Thymus (tissue), 11 donors: ENCODE results near the gene SPRR4. TPM values are rescaled to one million over a fixed set of nuclear protein-coding genes. Genes with fewer than 3 reads are reported as not detected.
"Not testable (repeated sequence)": the region's sequence is repeated elsewhere in the genome, so short reads cannot be mapped to it uniquely, and the experiment has no call there.

Source experiments
- DNase-seq, 9 donors: peaks; one replicate each; pipeline ENCODE4 v3.0.0-alpha.2; 2013; ENCODE audit warnings: low spot score in 9 of 9, low read depth in 6 of 9, missing footprints in 1 of 9
- H3K27ac ChIP-seq, 2 donors: one replicate each; pipeline ENCODE4 v1.5.1; 2013; ENCODE audit warnings: control low read depth in 1 of 2, low read depth in 1 of 2, low read length in 1 of 2, mild to moderate bottlenecking in 1 of 2, moderate library complexity in 1 of 2
- H3K27me3 ChIP-seq, 2 donors: one replicate each; pipeline ENCODE4 v1.5.1; 2013; ENCODE audit warnings: low read length in 1 of 2; ENCODE audit not compliant: control insufficient read depth in 2 of 2, insufficient read depth in 1 of 2
- H3K36me3 ChIP-seq, 2 donors: one replicate each; pipeline ENCODE4 v1.5.1; 2013; ENCODE audit warnings: low read length in 1 of 2, mild to moderate bottlenecking in 1 of 2, moderate library complexity in 1 of 2; ENCODE audit not compliant: control insufficient read depth in 2 of 2, insufficient read depth in 2 of 2
- H3K4me1 ChIP-seq, 2 donors: one replicate each; pipeline ENCODE4 v1.5.1; 2013; ENCODE audit warnings: low read length in 2 of 2; ENCODE audit not compliant: control insufficient read depth in 2 of 2, insufficient read depth in 2 of 2
- H3K4me3 ChIP-seq, 2 donors: one replicate each; pipeline ENCODE4 v1.5.1; 2013; ENCODE audit warnings: low read length in 2 of 2, control low read depth in 1 of 2, mild to moderate bottlenecking in 1 of 2
- H3K9me3 ChIP-seq, 2 donors: one replicate each; pipeline ENCODE4 v1.5.1; 2013; ENCODE audit warnings: low read length in 1 of 2, mild to moderate bottlenecking in 1 of 2; ENCODE audit not compliant: control insufficient read depth in 2 of 2, insufficient read depth in 1 of 2
- WGBS: extraction: QIAGEN DNeasy Blood & Tissue Kit; methylation state at CpG from one replicate; pipeline ENCODE4 v1.1.7; 2013; 5-methylcytosine and 5-hydroxymethylcytosine counted together
- polyA plus RNA-seq: library from polyadenylated mRNA; stranded (reverse); fragments of 200-250 nt; gene quantifications from one replicate; pipeline ENCODE4 v1.2.3, GENCODE V29; 2013
- total RNA-seq: library from RNA; stranded (reverse); fragments of 120-200 nt; gene quantifications from one replicate; pipeline ENCODE4 v1.2.4, GENCODE V29; 2013
- donor health status: healthy.

SPRR4 gene
- total and polyA plus RNA-seq, 2 donors: 2.1 TPM; not detected in 1

- no peak for DNase-seq
- H3K4me3 ChIP-seq: no peak overlapping the region
- no peaks in the 10 kb centered on the region for H3K36me3 ChIP-seq
- no peaks in the 10 kb centered on the region for H3K4me1 ChIP-seq
- H3K9me3 ChIP-seq: no peaks in the 10 kb centered on the region
- H3K27ac ChIP-seq: no peak overlapping the region
- no peaks in the 10 kb centered on the region for H3K27me3 ChIP-seq
- 23% methylated on average over 5 of the region's 5 CpGs for WGBS
Measured at GRCh38 chr1:152996633-152997400, 26.4 kb downstream of the SPRR4 start.

GRCh38 chr1:152997901-152998300, 27.5 kb downstream of the SPRR4 start:
- Histone ChIP-seq H3K4me1 (no peaks in the 10 kb centered on the region), H3K9me3 (no peaks in the 10 kb centered on the region), H3K27me3 (no peaks in the 10 kb centered on the region), H3K4me3 (no peak overlapping the region), H3K27ac (no peak overlapping the region), H3K36me3 (no peaks in the 10 kb centered on the region)
- no peak for DNase-seq
- 56% methylated on average over 7 of the region's 7 CpGs for WGBS

- Histone ChIP-seq H3K27me3 (no peaks in the 10 kb centered on the region), H3K27ac (no peak overlapping the region), H3K4me1 (no peaks in the 10 kb centered on the region), H3K4me3 (no peak overlapping the region), H3K9me3 (no peaks in the 10 kb centered on the region), H3K36me3 (no peaks in the 10 kb centered on the region)
- 91% methylated on average over 4 of the region's 4 CpGs for WGBS
- DNase-seq: no peak
Measured at GRCh38 chr1:152998476-152998875, 28.0 kb downstream of the SPRR4 start.

DNA sequence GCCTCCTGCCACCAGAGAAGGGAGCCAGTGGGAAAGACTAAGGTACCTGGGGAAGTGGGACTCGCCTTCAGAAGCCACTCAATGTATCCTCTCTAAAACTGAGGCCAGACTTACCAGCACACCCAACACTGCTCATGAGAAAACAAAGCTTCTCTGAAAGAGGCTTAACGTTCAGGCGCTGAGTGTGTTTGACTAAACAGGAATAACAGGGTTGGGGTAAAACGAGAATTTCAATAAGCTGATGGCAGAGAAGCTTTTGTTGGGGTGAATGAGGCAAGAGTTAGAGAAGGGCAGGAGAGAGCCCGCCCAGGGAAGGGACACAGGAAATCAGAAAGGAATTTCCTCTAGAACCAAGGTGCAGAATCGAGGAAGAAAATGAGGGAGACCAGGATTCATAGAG, 29.4 kb downstream of the SPRR4 start:
- Histone ChIP-seq H3K36me3 (no peaks in the 10 kb centered on the region), H3K4me1 (no peaks in the 10 kb centered on the region), H3K27me3 (no peaks in the 10 kb centered on the region), H3K27ac (no peak overlapping the region), H3K4me3 (no peak overlapping the region), H3K9me3 (no peaks in the 10 kb centered on the region)
- DNase-seq: no peak
- 84% methylated on average over 6 of the region's 6 CpGs for whole genome bisulfite sequencing

GRCh38 chr1:153000294-153000693, 29.8 kb downstream of the SPRR4 start:
- no peaks in the 10 kb centered on the region for H3K4me1 ChIP-seq

GRCh38 chr1:153001382-153001781, 30.9 kb downstream of the SPRR4 start, which contains the start of gene SPRR3:
SPRR3 (plus strand) TSS chr1:153001749; CDS start chr1:153003021, 1,272 bp downstream.
- Histone ChIP-seq H3K27ac (no peak within 1 kb of the TSS), H3K36me3 (no peaks in the 10 kb centered on the region), H3K9me3 (no peaks in the 10 kb centered on the region), H3K4me1 (no peaks in the 10 kb centered on the region), H3K27me3 (no peaks in the 10 kb centered on the region), H3K4me3 (no peak within 1 kb of the TSS)
- 79% methylated on average over 2 of the region's 2 CpGs for WGBS
- no peak for DNase-seq

More at GRCh38 chr1:153000294-153000693, 29.8 kb downstream of the SPRR4 start:
- H3K36me3 ChIP-seq: no peaks in the 10 kb centered on the region
- no peak for DNase-seq
- H3K27ac ChIP-seq: no peak overlapping the region
- WGBS: 100% methylated on average over 1 of the region's 1 CpG
- no peak overlapping the region for H3K4me3 ChIP-seq
- no peaks in the 10 kb centered on the region for H3K9me3 ChIP-seq
- no peaks in the 10 kb centered on the region for H3K27me3 ChIP-seq

- H3K9me3 ChIP-seq, H3K4me3 ChIP-seq, H3K36me3 ChIP-seq, H3K4me1 ChIP-seq, H3K27me3 ChIP-seq, H3K27ac ChIP-seq, DNase-seq: not testable (repeated sequence)
- 93% methylated on average over 8 of the region's 8 CpGs for WGBS
Measured at GRCh38 chr1:153011235-153011758, 40.8 kb downstream of the SPRR4 start.

GRCh38 chr1:153021829-153022228, 51.4 kb downstream of the SPRR4 start:
- not testable (repeated sequence) for H3K9me3 ChIP-seq, H3K27me3 ChIP-seq, H3K4me1 ChIP-seq, DNase-seq, H3K36me3 ChIP-seq, H3K4me3 ChIP-seq, H3K27ac ChIP-seq
- 41% methylated on average over 2 of the region's 2 CpGs for WGBS
